IMR-90 (cell line): ENCODE results near the gene DENND1B. TPM values are rescaled to one million over a fixed set of nuclear protein-coding genes. Genes with fewer than 3 reads are reported as not detected.

Source experiments
- ATAC-seq: fragments of 200-7000 bp; cut with Tn5 transposase; 2 replicates; pipeline ENCODE4 v1.9.1; 2020; ENCODE audit warnings: low read depth, mild to moderate bottlenecking, moderate library complexity
- BruUV-seq: library from RNA; stranded (reverse); fragments of 400-500 nt; replicated peaks from 2 replicates; lab custom pipeline; 2021; lab: Mats Ljungman, UMichigan
- CTCF ChIA-PET: fragments of 300-600 bp; formaldehyde crosslinking; extraction: SDS; loops from one replicate; lab custom pipeline; 2021; ENCODE audit warnings: antibody characterized with exemption; lab: Yijun Ruan, JAX
- POLR2A ChIA-PET: fragments of 300-600 bp; sonication (Branson Sonifier 250); formaldehyde crosslinking; loops from one replicate; lab custom pipeline; 2022; ENCODE audit warnings: antibody characterized with exemption; ENCODE audit not compliant: unreplicated experiment; lab: Charles Lee
- DNase-seq: peaks from one replicate; pipeline ENCODE4 v3.0.0; 2013
- H2AFZ ChIP-seq: replicated peaks from 2 replicates; pipeline ENCODE3; 2013; ENCODE audit warnings: low read length, mild to moderate bottlenecking; ENCODE audit not compliant: poor library complexity
- H2AK5ac ChIP-seq: 2 replicates; pipeline ENCODE4 v1.6.1; 2013; ENCODE audit warnings: low read depth, low read length, inconsistent platforms
- H2AK9ac ChIP-seq: replicated peaks from 2 replicates; pipeline ENCODE3; 2013; ENCODE audit warnings: mild to moderate bottlenecking, low read depth, low read length, moderate library complexity; ENCODE audit not compliant: poor library complexity
- H2BK120ac ChIP-seq: 2 replicates; pipeline ENCODE4 v1.6.1; 2013; ENCODE audit warnings: low read depth, low read length, inconsistent platforms
- H2BK15ac ChIP-seq: 3 replicates; pipeline ENCODE4 v1.6.1; 2013; ENCODE audit warnings: low read depth, low read length, inconsistent platforms
- H2BK20ac ChIP-seq: 2 replicates; pipeline ENCODE4 v1.6.1; 2013; ENCODE audit warnings: low read depth, mild to moderate bottlenecking, inconsistent platforms, low read length, moderate library complexity
- H2BK5ac ChIP-seq: 2 replicates; pipeline ENCODE4 v1.6.1; 2013; ENCODE audit warnings: mild to moderate bottlenecking, low read depth, low read length, inconsistent platforms; ENCODE audit not compliant: poor library complexity, severe bottlenecking
- H3K14ac ChIP-seq: replicated peaks from 2 replicates; pipeline ENCODE4 v1.6.1; 2013; ENCODE audit warnings: low read depth, low read length, inconsistent platforms
- H3K18ac ChIP-seq: 2 replicates; pipeline ENCODE4 v1.6.1; 2013; ENCODE audit warnings: low read depth, low read length, control low read depth
- H3K23ac ChIP-seq: 2 replicates; pipeline ENCODE4 v1.6.1; 2013; ENCODE audit warnings: low read depth, low read length, inconsistent platforms
- H3K27ac ChIP-seq: 2 replicates; pipeline ENCODE4 v1.5.1; 2013; ENCODE audit warnings: mild to moderate bottlenecking, control low read depth, low read length; ENCODE audit not compliant: insufficient read depth
- H3K27me3 ChIP-seq: 2 replicates; pipeline ENCODE4 v1.6.1; 2013; ENCODE audit warnings: low read length; ENCODE audit not compliant: control insufficient read depth, insufficient read depth
- H3K36me3 ChIP-seq: 2 replicates; pipeline ENCODE4 v1.6.1; 2013; ENCODE audit warnings: low read length, mixed read lengths; ENCODE audit not compliant: control insufficient read depth, insufficient read depth
- H3K4ac ChIP-seq: 2 replicates; pipeline ENCODE4 v1.6.1; 2013; ENCODE audit warnings: low read depth, low read length, inconsistent platforms
- H3K4me1 ChIP-seq: 2 replicates; pipeline ENCODE4 v1.6.1; 2013; ENCODE audit warnings: low read length, mixed read lengths; ENCODE audit not compliant: control insufficient read depth, insufficient read depth
- H3K4me2 ChIP-seq: 2 replicates; pipeline ENCODE4 v1.6.1; 2013; ENCODE audit warnings: low read depth, mild to moderate bottlenecking, control low read depth, low read length, moderate library complexity
- H3K4me3 ChIP-seq: 2 replicates; pipeline ENCODE4 v1.5.1; 2013; ENCODE audit warnings: low read depth, mild to moderate bottlenecking, control low read depth, low read length, moderate library complexity; ENCODE audit not compliant: insufficient read depth
- H3K56ac ChIP-seq: 2 replicates; pipeline ENCODE4 v1.6.1; 2013; ENCODE audit warnings: low read length, inconsistent platforms; ENCODE audit not compliant: insufficient read depth; ENCODE audit errors: extremely low read depth
- H3K79me1 ChIP-seq, 2 experiments: 2 replicates each; pipeline ENCODE4 v1.6.1; 2013; ENCODE audit warnings: low read length in 2 of 2, inconsistent platforms in 1 of 2, low read depth in 1 of 2
- H3K9ac ChIP-seq: 2 replicates; pipeline ENCODE4 v1.6.1; 2013; ENCODE audit warnings: low read depth, low read length, control low read depth
- H3K9me1 ChIP-seq: 2 replicates; pipeline ENCODE4 v1.6.1; 2013; ENCODE audit warnings: low read length, inconsistent platforms; ENCODE audit not compliant: insufficient read depth
- H3K9me3 ChIP-seq: 2 replicates; pipeline ENCODE4 v1.6.1; 2013; ENCODE audit warnings: low read length; ENCODE audit not compliant: control insufficient read depth, insufficient read depth
- H4K20me1 ChIP-seq: 2 replicates; pipeline ENCODE4 v1.6.1; 2013; ENCODE audit warnings: low read length, inconsistent platforms; ENCODE audit not compliant: insufficient read depth
- H4K5ac ChIP-seq: 2 replicates; pipeline ENCODE4 v1.6.1; 2013; ENCODE audit warnings: mild to moderate bottlenecking, low read depth, low read length, control low read depth
- H4K8ac ChIP-seq, 2 experiments: 2 replicates each; pipeline ENCODE4 v1.6.1; 2013; ENCODE audit warnings: low read depth in 2 of 2, low read length in 2 of 2, control low read depth in 1 of 2, inconsistent platforms in 1 of 2
- H4K91ac ChIP-seq: 2 replicates; pipeline ENCODE4 v1.6.1; 2013; ENCODE audit warnings: low read depth, low read length, inconsistent platforms; ENCODE audit not compliant: insufficient read depth
- BHLHE40 ChIP-seq: fragments of 150-350 bp; IDR thresholded peaks from 2 replicates; pipeline ENCODE4 v1.6.1; 2016; ENCODE audit warnings: mild to moderate bottlenecking, low read depth, low read length
- CEBPB ChIP-seq: IDR thresholded peaks from 2 replicates; pipeline ENCODE4 v1.6.1; 2012; ENCODE audit warnings: low read depth, low read length, improper control_type of control experiment
- CHD1 ChIP-seq: IDR thresholded peaks from 2 replicates; pipeline ENCODE4 v1.6.1; 2012; ENCODE audit warnings: low read depth, low read length, improper control_type of control experiment
- FOS ChIP-seq: fragments of 150-350 bp; IDR thresholded peaks from 2 replicates; pipeline ENCODE4 v1.6.1; 2016; ENCODE audit warnings: low read depth, low read length
- MAFK ChIP-seq: IDR thresholded peaks from 2 replicates; pipeline ENCODE4 v1.6.1; 2012; ENCODE audit warnings: low read depth, low read length, improper control_type of control experiment
- MAZ ChIP-seq: IDR thresholded peaks from 2 replicates; pipeline ENCODE4 v1.6.1; 2012; ENCODE audit warnings: low read depth, mild to moderate bottlenecking, low read length, improper control_type of control experiment, moderate library complexity, borderline replicate concordance
- MXI1 ChIP-seq: IDR thresholded peaks from 2 replicates; pipeline ENCODE4 v1.6.1; 2012; ENCODE audit warnings: low read depth, mild to moderate bottlenecking, low read length, moderate library complexity, borderline replicate concordance
- NFE2L2 ChIP-seq: fragments of 150-350 bp; IDR thresholded peaks from 2 replicates; pipeline ENCODE4 v1.6.1; 2016; ENCODE audit warnings: low read depth, mild to moderate bottlenecking, low read length
- POLR2A ChIP-seq: IDR thresholded peaks from 2 replicates; pipeline ENCODE4 v1.6.1; 2012; ENCODE audit warnings: mild to moderate bottlenecking, low read depth, low read length
- RAD21 ChIP-seq: IDR thresholded peaks from 2 replicates; pipeline ENCODE4 v1.6.1; 2012; ENCODE audit warnings: low read length, improper control_type of control experiment
- RCOR1 ChIP-seq: IDR thresholded peaks from 2 replicates; pipeline ENCODE4 v1.6.1; 2012; ENCODE audit warnings: mild to moderate bottlenecking, low read length, improper control_type of control experiment; ENCODE audit not compliant: insufficient replicate concordance
- RFX5 ChIP-seq: IDR thresholded peaks from 2 replicates; pipeline ENCODE4 v1.8.0; 2012; ENCODE audit warnings: low read depth, mild to moderate bottlenecking, low read length, moderate library complexity
- SMC3 ChIP-seq: fragments of 150-350 bp; IDR thresholded peaks from 2 replicates; pipeline ENCODE4 v1.6.1; 2016; ENCODE audit warnings: low read depth, mild to moderate bottlenecking, antibody characterized with exemption, low read length, moderate library complexity
- WGBS, 2 experiments: methylation state at CpG; one replicate each; pipeline versions ENCODE4 v1.1.5 to v1.1.7; 2013; ENCODE audit warnings: missing lambda C conversion rate in 2 of 2; ENCODE audit not compliant: insufficient read length in 1 of 2; ENCODE audit errors: extremely low coverage in 2 of 2; 5-methylcytosine and 5-hydroxymethylcytosine counted together
- dilution Hi-C: fragments of 300-500 bp; cut with HindIII; formaldehyde crosslinking; loops from one replicate; pipeline ENCODE4 v1.14.3; 2018; ENCODE audit warnings: low sequenced_read_pairs; ENCODE audit not compliant: unreplicated experiment
- in situ Hi-C: fragments of 300-500 bp; cut with MboI; formaldehyde crosslinking; loops from 3 replicates; pipeline ENCODE4 v1.14.3; 2019; ENCODE audit warnings: low sequenced_read_pairs, inconsistent platforms, mixed read lengths
- intact Hi-C: fragments of 100-400 bp; cut with micrococcal nuclease; formaldehyde crosslinking; loops from 2 replicates; pipeline ENCODE4 v1.10.0; 2022
- polyA plus RNA-seq, 3 experiments: library from polyadenylated mRNA; depleted of rRNA; stranded (reverse); fragments of >200 nt; gene quantifications; 2 replicates each; pipeline ENCODE4 v1.2.3, GENCODE V29; 2012; ENCODE audit warnings: low replicate concordance in 1 of 3
- total RNA-seq: library from RNA; depleted of rRNA; stranded (reverse); fragments of >200 nt; gene quantifications from 2 replicates; pipeline ENCODE4 v1.2.3, GENCODE V29; 2012
- TF ChIP-seq, protein P1 (sequence below): fragments of 150-350 bp; IDR thresholded peaks from 2 replicates; pipeline ENCODE4 v1.6.1; 2017; ENCODE audit warnings: mild to moderate bottlenecking, antibody characterized with exemption, low read length, low read depth
- TF ChIP-seq, protein P2 (sequence below): conservative IDR thresholded peaks from 2 replicates; pipeline ENCODE4 v1.5.1; 2012; ENCODE audit warnings: mild to moderate bottlenecking, low read depth, low read length, improper control_type of control experiment
- TF ChIP-seq, protein P3 (sequence below): fragments of 150-350 bp; IDR thresholded peaks from 2 replicates; pipeline ENCODE4 v1.6.1; 2016; ENCODE audit warnings: low read depth, mild to moderate bottlenecking, low read length, moderate library complexity, borderline replicate concordance

Gene DENND1B
- total and polyA plus RNA-seq, 2 of the 4 experiments (the other 2 are of a cell fraction): 4.0 to 24.2 TPM

DNA sequence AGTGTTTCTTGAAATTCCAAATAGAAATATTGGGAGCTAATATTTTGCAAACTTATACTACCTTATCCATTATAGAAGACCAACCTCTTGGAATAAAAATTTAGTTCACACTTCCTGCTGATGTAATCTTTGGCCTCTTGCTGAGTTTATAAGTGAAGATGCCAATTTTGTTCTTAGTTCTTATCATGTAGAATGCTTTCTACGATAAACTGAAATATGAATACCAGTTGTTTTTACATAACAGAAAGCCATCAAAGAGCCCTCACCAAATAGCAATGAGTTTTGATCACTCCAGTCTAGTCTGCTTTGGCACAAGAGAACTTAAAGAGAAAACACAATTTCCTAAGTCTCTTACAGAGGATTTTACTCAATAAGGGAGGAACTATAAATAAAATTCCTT is 89.5 kb downstream of the DENND1B start:
- Histone ChIP-seq H3K4me2 (no peak overlapping the region), H2BK120ac (no peak overlapping the region), H4K20me1 (no peaks in the 10 kb centered on the region), H3K4me3 (no peak overlapping the region), H3K9me1 (0 out of 2 replicates have a peak, but pooled peaks cover 4% of the 10 kb centered on the region), H4K91ac (no peak overlapping the region), H2AK5ac (no peak overlapping the region), H3K18ac (no peak overlapping the region), H3K9me3 (peaks cover 4% of the 10 kb centered on the region; the same call in 1 of the 2 replicates), H3K14ac (no peak overlapping the region), H2BK15ac (no peak overlapping the region), H4K8ac (no peak overlapping the region), H2BK5ac (no peak overlapping the region), H3K4me1 (no peaks in the 10 kb centered on the region), H3K27me3 (no peaks in the 10 kb centered on the region), H3K4ac (no peak overlapping the region), H4K5ac (no peak overlapping the region), H2BK20ac (no peak overlapping the region), H3K79me1 (peaks cover 8 to 23% of the 10 kb centered on the region in 2 experiments), H3K56ac (no peak overlapping the region), H2AFZ (no peak overlapping the region), H3K23ac (no peak overlapping the region), H3K9ac (no peak overlapping the region), H2AK9ac (no peak overlapping the region), H3K27ac (no peak overlapping the region), H3K36me3 (peaks cover 2% of the 10 kb centered on the region; the same call in 1 of the 2 replicates)
- intact Hi-C loops (no loop called here), in situ Hi-C loops (no loop called here), dilution Hi-C loops (no loop called here)
- ATAC-seq (no peak), DNase-seq (peak; percentile 53)
- POLR2A ChIA-PET: no interaction called here
- no peak for TF ChIP-seq RAD21
- TF ChIP-seq RFX5: no peak
- TF ChIP-seq, protein P1, sequence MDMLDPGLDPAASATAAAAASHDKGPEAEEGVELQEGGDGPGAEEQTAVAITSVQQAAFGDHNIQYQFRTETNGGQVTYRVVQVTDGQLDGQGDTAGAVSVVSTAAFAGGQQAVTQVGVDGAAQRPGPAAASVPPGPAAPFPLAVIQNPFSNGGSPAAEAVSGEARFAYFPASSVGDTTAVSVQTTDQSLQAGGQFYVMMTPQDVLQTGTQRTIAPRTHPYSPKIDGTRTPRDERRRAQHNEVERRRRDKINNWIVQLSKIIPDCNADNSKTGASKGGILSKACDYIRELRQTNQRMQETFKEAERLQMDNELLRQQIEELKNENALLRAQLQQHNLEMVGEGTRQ: no peak
- no peak for TF ChIP-seq MXI1
- TF ChIP-seq BHLHE40: no peak
- TF ChIP-seq, protein P2, sequence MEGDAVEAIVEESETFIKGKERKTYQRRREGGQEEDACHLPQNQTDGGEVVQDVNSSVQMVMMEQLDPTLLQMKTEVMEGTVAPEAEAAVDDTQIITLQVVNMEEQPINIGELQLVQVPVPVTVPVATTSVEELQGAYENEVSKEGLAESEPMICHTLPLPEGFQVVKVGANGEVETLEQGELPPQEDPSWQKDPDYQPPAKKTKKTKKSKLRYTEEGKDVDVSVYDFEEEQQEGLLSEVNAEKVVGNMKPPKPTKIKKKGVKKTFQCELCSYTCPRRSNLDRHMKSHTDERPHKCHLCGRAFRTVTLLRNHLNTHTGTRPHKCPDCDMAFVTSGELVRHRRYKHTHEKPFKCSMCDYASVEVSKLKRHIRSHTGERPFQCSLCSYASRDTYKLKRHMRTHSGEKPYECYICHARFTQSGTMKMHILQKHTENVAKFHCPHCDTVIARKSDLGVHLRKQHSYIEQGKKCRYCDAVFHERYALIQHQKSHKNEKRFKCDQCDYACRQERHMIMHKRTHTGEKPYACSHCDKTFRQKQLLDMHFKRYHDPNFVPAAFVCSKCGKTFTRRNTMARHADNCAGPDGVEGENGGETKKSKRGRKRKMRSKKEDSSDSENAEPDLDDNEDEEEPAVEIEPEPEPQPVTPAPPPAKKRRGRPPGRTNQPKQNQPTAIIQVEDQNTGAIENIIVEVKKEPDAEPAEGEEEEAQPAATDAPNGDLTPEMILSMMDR: no peak
- no peak for TF ChIP-seq FOS
- no peak for TF ChIP-seq CEBPB
- TF ChIP-seq MAZ: no peak
- TF ChIP-seq NFE2L2: no peak
- no peak for TF ChIP-seq POLR2A
- no peak for TF ChIP-seq MAFK
- no peak for TF ChIP-seq SMC3
- no peak for TF ChIP-seq CHD1
- TF ChIP-seq RCOR1: no peak
- TF ChIP-seq, protein P3, sequence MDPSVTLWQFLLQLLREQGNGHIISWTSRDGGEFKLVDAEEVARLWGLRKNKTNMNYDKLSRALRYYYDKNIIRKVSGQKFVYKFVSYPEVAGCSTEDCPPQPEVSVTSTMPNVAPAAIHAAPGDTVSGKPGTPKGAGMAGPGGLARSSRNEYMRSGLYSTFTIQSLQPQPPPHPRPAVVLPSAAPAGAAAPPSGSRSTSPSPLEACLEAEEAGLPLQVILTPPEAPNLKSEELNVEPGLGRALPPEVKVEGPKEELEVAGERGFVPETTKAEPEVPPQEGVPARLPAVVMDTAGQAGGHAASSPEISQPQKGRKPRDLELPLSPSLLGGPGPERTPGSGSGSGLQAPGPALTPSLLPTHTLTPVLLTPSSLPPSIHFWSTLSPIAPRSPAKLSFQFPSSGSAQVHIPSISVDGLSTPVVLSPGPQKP: no peak
- CTCF ChIA-PET: no interaction called here
- no CpG with 5 or more reads among the region's 1 CpG for WGBS, 2 experiments
- BruUV-seq: no TSS peak
